ENCODE measurements around the gene COL4A2.

The COL4A2 gene

DNA sequence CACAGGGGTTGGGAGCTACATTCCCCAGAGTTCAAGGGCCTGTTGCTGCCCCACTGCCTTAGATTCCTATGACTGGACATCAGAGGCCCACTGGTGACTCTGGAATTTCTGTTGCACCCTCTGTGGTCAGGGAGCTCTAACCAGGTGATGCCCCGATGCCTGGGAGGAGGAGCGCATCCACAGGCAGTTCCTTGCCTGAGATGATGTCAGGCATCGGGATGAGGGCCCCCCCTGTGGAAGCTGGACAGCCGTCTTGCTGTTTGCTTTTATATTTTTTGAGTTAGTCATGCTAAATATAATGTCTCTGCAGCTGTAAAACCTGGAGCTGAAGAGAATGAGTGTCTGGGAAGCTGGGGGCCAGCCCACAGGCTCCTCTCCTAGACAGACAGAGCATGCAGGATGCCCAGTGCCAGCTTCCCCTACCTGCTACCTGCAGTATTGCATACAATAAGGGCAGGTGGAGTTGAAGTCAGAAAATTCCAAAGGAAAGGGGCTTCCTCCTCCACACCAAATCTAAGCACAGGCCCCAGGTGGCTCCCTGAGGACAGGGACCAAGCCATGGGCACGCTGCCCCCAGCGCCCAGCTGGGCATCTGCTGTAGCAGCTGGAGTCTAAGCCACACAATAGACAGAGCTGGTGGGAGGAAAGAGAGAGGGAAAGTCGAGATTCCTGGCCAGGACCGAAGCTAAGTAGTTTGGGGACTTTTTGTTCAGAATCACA lies 16.2 kb downstream of the COL4A2 start:
- DNase-seq, result no peak

DNA sequence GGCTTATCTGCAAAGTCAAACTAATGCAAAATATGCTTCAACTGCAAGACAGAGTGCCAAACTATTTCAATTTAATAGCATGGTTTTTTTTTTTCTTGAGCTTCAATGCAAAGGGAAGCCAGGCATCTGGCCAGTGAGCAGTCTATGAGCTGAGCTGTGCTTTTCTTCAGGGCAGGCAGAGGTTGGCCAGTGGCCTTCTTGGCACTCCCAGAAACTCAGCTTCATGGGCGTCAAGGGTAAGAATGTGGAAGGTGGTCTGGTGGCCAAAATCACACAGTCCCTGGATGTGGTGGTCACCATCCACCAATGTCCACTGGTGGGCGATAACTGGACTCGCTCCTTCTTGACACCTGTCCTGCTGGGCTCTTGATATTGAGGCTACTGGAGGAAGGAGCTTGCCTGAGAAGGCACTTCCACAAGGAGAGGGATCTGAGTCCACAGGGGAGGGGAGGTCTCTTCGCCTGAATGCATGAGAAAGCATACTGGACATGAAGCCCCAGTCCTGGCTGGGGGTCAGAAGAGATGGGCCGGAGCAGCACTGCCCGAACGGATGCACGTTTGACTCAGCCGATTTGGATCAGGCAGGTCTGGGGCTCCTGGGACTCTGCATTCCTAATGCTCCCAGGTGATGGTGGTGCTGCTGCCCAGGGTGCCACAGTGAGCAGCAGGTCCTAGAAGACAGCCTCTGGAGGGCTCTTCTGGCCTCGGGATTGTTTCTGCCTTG lies 17.1 kb downstream of the COL4A2 start:
- no peak for DNase-seq

DNA sequence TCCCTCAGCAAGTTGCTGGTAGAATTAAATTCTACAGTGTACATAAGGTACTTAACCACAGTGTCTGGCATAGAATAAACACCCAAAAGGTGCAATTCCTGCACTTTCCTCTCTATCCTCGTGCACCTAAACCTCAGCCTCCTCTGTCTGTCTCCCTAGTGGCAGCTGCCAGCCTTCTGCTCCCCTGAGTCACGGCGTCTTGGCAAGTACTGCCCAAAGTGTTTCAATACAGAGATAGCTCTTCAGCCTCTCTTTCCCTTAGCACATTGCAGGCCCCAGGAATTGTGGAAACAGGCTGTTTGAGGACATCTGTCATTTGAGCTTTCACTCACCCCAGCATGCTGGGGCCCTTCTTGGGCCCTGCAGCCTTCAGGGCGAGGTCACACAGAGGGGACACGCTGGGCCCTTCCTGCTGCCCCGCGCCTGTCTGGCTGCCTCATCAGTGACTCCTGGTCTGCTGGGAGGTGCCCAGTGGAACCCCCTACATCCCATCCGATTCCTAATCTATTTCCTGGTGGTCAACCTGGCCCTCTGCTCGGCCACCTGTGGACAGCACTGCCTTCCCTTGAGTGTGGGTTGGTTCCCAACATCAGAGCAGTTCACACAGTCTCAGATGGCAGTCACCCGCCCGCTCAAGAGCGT lies 19.3 kb downstream of the COL4A2 start:
- DNase-seq, result no peak

DNA sequence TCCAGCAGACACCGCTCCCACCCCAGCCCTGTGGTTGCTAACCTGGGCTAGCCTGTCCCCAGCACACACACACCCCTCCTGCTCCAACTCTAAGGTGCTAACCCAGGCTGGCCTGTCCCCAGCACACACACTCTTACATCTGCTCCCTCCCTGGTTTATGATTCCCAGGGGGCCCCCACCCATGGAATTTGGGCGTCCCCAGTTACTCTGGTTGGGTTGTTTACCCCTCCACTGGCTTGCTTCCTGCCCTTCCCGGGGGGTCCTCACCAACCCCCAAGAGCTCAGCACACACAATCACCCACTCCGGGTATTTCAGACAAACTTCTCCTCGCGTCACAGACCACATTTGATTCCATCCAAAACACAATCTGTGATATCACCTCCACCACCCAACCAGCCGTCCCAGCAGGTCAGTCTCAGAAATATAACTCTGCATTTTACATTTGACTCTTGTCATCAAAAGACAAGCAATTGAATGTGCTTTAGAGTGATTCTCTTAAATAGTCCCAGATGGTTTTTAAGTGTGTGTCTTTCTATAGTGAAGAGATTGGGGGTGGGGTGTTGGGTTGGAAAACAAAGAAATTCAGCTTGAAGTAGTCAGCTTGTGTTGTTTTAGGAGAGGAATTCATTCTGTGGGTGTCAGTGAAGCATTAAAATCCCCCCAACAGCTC lies 20.1 kb downstream of the COL4A2 start:
- no peak for DNase-seq

DNA sequence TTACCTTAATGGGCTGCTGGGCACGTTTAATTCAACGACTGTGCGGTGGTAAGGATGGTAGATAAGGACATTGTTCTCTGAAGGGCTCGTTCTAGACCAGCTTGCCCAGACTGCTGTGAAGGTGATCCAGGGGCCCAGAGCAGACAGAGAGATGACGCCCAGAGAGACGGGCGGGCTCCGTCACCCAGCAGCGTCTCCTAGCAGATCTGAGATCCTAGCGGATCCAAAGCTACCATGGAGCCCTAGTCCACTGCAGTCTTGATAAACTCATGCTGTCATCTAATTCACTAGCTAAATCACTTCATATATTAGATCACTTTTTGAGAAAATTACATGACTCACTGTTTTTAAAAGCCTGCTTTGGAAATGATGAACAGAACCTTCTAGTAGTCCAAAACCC lies 21.5 kb downstream of the COL4A2 start:
- no peak for DNase-seq

DNA sequence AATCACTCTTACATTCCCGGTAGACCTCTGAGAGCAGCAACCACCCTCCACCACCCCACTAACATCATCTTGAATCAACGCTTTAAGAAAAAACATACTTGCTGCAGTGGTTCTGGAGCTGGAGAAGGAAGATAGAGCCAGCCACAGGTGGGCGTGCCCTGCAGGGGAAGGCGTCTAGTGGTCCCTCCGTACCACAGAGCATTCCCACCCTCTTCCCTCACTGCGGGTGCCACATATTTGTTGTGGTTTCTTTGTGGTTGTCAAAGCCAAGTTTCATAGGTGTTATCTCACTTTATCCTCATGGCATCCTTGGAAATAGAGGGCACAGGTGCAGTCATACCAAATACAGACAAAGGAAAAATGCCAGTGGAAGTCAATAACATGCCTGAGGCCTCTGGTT lies 22.2 kb downstream of the COL4A2 start:
- DNase-seq, result no peak

DNA sequence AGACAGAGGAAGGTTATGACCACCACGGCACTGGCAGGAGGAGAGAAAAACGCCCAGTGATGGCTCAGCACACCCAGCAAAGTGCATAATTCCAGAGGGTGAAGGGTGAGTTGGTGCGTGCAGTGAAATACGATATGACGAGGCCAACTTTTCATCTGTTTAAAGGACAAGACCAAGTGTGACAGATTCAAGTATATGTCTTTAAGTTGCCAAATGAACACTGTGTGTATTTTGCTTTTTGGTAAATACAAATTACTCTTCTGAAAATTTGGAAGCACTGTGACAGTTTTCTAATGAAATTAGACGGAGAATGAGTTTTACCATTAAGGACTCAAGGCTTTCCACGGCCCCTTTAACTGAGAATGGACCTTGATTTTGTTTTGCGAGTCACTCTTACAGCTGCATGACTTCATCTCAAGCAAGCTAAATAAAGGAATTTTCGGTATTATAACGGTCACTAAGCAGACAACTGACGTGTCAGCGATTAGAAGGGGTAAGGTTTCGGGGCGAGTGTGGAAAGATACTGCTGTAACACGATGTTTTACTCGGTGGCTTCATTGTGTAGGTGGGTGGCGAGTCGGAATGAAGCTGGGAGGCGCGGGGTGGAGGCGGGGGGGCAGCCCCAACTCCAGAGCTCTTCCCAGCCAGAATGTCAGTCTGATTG lies 22.8 kb downstream of the COL4A2 start:
- no peak for DNase-seq

DNA sequence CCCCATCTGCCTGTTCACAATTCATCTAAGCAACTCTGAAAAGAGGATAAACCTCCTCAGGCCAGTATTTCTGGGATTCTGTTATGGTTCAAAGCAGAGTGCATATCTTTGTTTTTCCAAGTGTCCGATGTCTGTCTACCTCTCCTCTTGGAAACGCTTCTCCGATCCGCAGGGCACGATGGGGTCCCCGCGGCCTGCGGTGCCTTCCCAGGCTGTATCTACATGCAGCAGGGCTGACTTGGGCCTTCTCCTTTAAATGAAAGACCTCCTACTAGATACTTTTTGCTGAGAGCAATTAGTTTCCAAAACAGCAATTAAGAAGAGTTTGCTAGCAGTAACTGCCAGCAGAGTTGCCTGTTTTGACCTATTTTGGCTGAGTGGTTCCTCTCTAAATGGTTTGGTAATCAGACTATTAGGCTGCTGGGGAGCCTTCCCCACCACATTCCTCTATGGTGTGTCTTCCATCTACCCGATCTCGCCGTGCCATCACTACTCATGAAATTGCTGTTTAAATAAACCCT lies 23.5 kb downstream of the COL4A2 start:
- DNase-seq, result no peak

DNA sequence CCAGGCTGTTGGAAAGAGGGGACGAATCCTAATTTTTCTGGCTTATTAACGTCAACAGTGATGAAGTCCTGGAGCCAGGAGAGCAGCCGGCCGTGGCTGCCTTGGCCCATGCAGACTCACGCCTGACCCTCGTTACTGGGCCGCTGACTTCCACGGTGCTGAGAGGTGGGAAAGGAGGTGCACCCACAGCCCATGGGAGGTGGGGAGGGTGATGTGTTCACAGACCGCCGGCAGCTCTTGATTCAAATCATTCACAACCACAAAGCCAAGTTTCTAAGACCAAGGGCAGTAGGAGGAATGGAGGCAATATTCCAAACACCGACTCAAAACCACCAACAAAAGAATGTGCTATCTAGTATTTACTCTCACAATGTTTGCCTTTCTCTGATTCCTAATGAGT lies 24.3 kb downstream of the COL4A2 start:
- DNase-seq, result no peak

DNA sequence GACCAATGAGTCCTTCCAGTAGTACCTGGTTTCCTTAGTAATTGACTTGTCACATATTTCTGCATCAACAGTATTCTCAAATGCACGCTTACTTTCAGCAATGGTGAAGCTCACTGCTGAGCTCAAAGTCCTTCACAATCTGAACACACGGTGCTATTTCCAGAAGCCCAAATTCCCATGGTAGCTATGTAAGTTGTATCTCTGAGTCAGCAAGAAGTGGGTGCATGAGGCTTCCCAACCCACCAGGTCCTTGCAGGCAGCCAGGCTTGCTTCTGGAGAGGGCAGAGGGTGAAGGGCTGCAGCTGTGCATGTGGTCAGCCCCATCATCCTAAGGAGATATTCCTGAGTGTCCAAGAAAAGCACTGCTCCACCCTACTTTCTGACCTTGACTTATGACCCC lies 25.7 kb downstream of the COL4A2 start:
- no peak for DNase-seq

DNA sequence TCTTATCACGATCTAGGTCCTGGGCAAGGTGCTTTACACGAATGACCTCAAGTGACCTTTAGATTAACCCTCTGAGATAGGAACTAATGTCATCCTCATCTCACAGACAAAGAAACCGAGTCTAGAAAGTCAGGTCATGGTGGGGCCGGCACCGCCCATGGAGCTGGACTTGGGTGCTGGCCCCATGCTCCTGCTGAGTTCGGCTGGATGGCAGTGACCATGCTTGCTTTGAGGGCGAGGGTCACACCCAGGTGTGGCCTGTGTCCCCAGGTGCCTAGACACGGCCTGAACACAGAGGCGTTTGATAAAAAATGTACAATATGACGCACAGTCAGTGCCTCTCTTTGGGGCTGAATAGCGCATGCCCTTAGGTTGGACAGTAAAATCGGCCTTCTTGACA lies 26.8 kb downstream of the COL4A2 start:
- DNase-seq, result no peak

DNA sequence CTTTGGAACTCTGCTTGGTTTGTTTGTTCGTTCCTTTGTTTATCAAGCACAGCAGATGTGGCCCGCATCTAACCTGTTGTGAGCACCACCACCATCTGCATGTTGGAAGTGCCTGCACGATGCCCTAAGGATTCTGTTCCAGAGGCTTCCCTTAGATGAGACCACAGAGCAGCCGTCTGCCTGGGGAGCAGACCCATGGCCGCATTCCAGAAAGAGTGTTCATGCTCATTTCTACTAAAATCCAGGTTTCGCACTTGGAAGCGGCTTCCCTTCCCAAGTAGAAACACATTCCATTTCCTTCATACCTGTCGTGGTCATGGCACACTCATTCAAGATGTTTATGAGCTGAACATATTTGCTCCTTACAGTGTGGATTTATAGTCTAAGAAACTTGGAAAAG lies 27.2 kb downstream of the COL4A2 start:
- DNase-seq, result no peak

DNA sequence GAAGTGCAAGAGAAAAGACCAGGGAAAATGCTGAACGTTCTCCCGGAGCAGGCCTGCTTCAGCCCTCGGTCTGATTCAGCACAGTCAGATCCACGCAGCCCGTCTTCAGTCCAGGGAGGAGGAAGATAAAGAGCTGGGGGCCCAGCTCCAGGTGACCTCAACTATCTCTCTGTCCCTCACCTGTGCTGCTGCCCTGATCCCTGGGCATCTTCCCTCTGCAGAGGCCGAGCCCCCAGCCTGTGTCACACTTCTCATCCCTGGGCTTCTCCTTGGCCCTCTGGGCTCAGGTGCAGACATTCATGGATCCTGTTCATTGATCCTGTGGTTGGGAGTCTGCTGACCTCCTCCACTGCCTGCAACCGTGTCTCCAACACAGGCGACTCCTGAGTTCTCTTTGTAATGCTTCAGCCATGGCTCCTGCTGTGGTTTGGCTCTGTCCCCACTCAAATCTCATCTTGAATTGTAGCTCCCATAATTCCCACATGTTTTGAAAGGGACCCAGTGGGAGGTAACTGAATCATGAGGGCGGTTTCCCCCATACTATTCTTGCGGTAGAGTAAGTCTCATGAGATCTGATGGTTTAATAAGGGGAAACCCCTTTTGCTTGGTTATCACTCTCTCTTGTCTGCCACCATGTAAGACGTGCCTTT lies 27.9 kb downstream of the COL4A2 start:
- DNase-seq, result no peak

DNA sequence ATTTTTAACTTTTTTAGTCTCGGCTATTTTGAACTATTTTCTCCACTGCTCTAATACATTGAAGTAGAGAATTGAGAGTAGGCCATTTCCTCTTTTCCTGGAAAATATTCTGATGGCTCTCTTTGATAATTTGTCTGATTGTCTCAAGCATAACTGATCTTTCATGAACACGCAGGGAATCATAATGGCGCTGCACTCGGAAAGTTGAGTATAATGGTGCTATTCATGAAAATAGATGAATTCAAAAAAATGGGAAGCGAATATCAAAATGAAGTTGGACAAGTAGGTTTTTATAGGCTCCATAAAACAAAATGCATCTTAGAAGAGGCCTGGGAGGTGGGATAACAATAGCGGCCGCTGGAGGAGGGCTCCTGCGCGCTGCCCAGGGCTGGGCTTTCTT lies 29.0 kb downstream of the COL4A2 start:
- no peak for DNase-seq

DNA sequence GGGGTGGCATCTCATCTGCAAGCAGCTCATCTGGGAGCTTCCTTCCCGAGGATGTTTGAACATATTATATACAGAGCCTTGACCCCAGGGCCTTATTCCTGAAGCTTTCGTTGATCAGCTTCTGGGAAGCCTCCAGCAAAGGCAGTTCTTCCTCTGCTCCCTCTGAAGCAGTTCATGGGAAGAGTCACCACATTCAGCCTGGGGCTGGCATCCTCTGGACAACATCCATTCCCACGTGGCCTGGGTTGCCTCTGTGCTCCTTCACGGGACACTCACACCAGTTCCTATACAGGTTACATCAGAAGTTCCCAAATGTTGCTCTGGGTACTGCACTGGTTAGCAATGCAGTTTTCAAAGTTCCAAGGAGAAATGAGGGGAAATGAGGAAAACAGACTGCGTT lies 29.6 kb downstream of the COL4A2 start:
- no peak for DNase-seq

DNA sequence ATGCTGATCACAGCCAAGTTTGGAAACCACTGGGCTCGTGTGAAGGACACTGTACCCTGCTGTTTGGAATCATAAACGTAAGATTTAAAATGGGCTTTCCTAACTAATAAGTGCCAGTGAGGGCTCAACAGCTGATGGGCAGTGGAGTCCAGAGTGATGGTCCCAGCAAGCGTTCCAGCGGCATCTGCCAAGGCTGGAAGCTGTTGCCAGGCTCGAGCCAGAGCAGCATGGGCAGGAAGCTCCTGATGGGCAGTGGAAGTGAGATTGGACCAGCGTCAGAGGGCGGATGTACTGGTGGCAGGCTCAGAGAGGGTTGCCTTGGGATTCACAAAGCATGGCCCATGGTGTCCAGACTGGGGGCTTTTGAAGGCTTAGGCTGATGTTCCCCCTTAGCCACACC lies 30.2 kb downstream of the COL4A2 start:
- no peak for DNase-seq

DNA sequence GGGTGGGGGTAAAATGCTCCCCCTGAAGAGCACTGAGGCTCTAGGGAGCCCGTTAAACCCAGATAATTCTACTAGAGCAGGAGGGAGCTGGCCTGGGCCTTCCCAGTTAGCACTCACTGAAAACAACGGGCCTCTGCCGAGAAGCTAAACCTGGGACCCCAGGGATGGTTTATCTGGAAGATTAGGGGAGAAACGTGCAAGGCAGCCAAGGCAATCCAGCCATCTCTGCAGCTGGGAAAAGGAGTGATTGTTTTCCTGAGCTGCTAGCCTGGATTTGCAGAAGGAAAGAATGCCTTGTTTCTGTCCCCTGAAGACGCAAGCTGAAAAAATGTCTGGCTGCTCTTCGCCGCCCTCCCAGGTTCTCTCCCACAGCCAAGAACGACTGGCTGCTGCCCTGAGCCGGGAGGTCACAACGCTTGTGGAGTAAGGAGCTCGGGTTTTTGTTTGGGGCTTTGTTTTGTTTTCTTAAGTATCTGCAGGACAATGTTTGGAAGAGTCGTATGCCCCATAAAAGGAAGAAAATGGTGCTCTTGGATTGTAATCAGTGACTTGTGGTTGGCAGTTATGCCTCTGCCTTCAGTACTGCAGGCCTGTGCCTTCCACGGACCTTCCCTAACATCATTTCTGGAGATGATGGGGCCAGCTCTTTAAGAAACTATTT lies 31.5 kb downstream of the COL4A2 start:
- no peak for DNase-seq

DNA sequence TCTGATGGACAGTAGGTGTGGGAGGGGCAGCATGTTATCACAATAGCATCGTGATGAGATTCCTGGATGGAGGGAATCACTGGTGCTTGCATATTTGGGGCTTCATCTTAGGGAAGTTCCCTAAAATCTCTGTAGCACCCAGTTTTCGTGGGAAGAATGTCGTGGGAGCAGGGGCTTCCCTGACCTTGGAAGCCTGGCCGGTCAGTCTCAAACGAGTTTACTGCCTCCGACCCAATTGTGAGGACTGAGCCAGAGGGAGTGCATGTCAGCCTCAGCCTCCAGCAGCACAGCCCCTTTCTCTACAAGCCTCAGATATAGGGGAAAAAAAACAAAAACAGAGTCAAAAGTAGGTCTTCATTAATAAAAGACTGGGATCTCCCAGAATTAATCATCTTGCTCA lies 32.2 kb downstream of the COL4A2 start:
- DNase-seq, result no peak

DNA sequence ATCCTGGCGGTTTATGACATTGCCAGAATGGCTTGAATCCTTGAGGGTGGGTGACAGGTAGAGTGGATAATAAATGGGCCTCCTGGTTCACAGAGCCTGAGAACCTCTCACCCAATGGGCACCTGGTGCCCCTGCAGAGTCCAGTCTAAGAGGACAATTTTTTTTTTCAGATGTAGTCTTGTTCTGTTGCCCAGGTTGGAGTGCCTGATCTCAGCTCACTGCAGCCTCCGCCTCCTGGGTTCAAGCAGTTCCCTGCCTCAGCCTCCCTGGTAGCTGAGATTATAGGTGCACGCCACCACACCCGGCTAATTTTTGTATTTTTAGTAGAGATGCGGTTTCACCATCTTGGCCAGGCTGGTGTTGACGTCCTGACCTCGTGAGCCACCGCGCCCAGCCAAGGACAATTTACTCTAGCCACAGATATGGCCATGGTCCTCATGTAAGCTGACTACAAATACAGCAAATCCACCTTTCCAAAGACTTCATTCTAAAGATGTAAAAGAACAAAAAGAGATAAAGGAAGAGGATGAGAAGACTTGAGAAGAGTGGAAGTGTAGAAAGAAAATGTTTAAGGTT lies 33.0 kb downstream of the COL4A2 start:
- no peak for DNase-seq

DNA sequence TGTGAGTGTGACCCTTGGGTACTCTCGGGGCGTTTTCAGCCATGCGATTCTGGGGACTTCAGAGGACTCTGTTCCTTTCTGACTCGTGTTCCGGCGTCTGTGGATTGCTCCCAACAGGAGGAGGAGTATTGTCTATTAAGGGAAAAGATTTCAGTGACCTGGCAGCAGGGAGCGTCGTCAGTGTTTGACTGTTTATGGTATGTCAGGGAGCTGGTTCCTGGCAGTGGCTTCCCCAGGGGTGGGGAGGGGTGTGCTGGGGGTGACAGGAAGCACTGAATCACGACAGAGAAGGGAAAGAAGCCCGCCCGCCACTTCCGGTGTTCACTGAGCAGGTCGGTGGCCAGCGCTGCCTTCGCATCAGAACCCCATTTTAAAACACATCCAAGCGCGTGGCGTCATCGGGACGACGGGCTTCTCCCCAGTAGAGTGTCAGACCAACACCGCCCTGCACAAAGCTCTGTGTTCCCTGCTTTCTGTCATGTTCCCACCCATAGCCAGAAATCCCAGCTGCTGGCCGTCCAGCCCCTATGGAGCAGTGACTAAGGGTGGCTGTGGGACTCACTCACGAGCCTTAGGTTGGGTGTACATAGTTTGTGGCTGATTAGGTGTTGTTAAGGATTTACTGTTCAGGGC lies 33.8 kb downstream of the COL4A2 start:
- DNase-seq, result peak; percentile 60
